NCI-H2029 treated with DMSO at 0.1 percent for 48 hours (cell line): ENCODE data around the gene POLD3.
"Not testable (repeated sequence)": the region's sequence is repeated elsewhere in the genome, so short reads cannot be mapped to it uniquely, and the experiment has no call there.

Source experiments
- DNase-seq: peaks from one replicate; lab custom pipeline; 2025; lab: John Stamatoyannopoulos, UW

The POLD3 gene

DNA sequence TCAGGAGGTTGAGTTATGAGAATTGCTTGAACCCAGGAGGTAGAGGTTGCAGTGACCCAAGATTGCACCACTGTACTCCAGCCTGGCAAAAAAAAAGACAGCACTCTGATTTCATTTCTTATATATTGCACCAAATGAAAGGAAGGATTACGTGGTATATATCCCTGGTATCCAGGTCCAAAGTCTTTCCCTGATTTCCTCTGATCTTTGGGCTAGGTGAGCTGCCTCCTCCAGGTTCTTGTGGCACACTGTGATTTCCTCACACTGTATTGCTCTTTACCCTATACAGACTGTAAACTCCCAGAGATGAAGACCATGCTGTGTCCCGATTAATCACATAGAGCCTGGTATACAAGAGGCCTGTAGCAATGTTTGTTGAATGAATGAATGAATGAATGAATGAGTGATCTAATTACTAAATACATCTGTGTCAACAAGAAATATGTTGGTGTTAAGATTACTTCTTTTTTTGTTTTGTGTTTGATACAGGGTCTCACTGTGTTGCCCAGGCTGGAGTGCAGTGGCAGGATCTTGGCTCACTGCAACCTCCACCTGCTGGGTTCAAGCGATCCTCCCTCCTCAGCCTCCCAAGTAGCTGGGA lies 9.3 kb upstream of the POLD3 start:
- DNase-seq, result no peak

- not testable (repeated sequence) for DNase-seq
These were observed 1.9 kb upstream of the POLD3 start for GRCh38 chr11:74590492-74590891.

- no peak for DNase-seq
These were observed 330 bp upstream of the POLD3 start for GRCh38 chr11:74592063-74592440.

DNA sequence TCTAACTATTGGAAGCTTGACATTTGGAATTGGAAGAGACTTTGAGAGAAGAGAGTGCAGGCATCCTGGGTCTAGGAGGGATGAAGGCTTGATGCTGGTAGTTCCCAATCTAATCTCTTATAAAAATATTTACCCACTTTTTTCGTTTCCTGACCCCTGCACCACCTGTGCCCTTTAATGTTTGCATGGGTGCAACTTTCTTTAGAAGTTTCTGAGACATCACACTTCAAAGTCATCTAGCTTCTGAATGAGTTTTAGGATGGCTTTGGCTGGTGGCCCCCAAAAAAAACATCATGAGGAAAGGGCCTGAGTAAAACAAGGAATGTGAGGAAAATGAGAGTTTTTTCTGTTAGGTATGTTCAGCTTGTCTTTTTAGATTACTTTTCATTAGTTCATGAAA lies 1.1 kb downstream of the POLD3 start:
- no peak for DNase-seq

DNA sequence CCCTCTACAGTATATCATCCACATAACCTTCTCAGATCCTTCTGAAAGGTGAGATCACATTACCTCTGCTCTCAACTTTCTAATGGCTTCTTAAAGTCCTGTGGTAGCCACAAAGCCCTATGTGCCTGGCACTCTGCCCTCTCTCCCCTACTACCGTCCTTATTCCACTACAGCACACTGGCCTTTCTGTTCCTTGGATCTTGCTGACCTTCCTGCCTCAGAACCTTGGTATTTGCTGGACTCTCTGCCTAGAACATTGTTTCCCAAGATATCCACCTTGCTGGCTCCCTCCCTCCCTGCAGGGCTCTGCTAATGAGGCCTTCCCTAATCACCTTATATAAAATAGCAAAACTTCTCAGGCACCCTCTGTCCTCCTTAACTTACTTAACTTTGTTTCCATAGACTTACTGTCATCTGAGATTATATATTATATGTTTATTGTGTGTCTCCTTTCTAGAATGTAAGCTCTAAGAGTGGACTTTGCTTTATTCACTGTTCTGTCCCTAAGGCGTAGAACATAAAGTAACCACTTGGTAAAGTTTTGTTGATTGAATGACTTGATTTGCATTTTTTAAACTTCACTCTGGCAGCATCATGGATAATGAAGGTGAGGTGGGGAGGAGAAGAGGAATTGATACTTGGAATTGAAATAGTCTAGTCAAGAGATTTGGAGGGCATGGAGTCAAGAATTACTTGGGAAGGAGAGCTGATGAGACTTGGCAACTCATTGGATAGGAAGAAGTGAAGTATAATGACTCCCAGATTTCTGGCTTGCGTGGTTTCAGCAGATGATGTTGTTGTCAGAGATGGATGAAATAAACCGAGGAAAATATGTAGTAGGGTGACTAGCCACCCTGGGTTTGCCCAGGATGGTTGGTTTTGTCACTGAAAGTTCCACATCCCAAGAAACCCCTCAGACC lies 10.5 kb downstream of the POLD3 start:
- no peak for DNase-seq

- no peak for DNase-seq
These were observed 11.5 kb downstream of the POLD3 start for GRCh38 chr11:74603845-74604244.

GRCh38 chr11:74604311-74604710 lies 11.9 kb downstream of the POLD3 start:
- DNase-seq, result no peak

DNA sequence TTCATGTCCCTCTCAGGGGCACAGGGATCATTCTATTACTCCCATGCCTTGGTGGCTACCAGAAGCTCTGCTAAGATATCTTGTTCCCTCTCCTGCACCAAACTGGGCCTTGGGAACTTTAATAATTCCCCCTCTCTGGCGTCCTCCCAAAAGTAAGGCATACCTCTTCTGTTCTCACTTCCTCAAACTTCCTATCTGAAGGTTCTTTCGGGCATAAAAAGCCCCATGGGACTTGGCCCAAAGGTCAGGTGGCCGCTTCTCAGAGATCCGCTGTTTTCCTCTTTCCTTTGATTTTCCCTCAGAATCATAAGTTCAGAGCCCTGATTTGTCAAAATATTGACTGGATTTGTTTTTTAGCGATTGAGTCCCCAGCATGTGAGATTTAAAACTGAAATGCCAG lies 13.0 kb downstream of the POLD3 start:
- DNase-seq, result no peak

DNA sequence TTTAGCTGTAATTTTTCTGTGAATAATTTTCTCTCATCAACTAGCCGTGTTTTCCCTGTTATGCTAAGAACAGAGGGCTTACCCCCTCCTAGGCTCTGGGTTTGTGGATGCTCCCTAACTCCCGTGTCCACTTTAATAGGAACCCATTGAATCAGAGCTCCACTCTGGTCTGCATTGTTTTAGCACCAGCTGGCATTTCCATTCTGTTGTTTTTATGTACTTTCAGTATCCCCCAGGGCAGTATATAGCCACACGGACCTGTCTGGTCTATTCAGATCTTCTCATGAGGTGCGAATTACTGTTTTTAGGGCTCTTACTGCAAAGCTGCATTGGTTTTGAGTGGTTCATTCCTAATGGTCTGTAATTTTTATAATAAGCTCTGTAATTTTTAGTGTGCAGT lies 16.0 kb downstream of the POLD3 start:
- DNase-seq, result no peak

- no peak for DNase-seq
These were observed 19.0 kb downstream of the POLD3 start for GRCh38 chr11:74611369-74611861.

- no peak for DNase-seq
These were observed 20.5 kb downstream of the POLD3 start for GRCh38 chr11:74612877-74613276.

- no peak for DNase-seq
These were observed 22.9 kb downstream of the POLD3 start for GRCh38 chr11:74615311-74615710.

DNA sequence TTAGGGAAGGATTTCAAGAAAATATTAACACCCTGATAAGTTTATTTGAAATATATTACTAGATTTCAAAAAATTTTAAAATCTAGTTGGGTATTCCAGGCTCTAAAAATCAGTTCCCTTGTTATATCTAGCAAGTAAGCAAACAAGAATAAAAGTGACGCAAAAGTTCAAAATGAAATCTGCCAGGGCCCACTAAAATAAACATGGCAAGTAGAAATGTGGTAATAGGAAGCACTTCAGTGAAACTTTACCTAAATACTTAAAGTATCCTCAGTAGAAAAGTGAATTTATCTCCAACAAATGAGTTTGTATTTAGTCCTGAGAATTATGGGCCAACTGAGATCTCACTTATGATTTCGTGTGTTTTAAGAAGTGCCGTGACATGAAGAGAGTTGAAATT lies 23.6 kb downstream of the POLD3 start:
- DNase-seq, result no peak

DNA sequence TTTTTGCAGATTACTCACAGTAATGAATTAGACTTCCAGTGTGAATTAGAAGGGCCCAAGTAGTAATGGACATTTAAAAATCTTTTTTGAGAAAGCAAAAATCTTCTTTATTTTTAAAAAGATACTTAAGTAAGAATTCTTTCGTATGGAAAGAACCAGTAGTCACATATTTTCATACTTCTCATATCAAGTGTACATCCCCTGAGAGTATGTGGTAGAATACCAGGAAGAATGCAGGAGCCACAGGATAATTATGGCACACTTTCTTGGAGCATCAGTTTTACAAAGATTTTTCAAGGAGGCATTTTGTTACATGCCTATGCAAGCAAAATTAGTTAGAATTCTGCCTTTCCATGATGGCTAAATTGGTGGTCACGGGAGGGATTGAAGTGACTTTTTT lies 28.1 kb downstream of the POLD3 start:
- DNase-seq, result no peak

GRCh38 chr11:74626130-74626529 lies 33.7 kb downstream of the POLD3 start:
- no peak for DNase-seq

DNA sequence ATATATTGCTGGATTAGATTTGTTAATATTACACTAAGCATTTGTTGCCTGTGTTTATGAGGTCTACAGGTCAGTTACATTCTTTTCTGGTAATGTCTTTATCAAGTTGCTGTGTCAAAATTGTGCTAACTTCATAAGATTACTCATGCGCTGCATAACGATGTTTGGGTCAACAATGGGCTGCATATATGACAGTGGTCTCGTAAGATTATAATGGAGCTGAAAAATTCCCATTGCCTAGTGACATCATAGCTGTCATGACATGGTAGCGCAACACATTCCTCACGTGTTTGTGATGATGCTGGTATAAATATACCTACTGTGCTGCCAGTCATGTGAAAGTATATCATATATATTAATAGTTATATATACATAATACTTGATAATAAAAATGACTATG lies 34.2 kb downstream of the POLD3 start:
- no peak for DNase-seq

DNA sequence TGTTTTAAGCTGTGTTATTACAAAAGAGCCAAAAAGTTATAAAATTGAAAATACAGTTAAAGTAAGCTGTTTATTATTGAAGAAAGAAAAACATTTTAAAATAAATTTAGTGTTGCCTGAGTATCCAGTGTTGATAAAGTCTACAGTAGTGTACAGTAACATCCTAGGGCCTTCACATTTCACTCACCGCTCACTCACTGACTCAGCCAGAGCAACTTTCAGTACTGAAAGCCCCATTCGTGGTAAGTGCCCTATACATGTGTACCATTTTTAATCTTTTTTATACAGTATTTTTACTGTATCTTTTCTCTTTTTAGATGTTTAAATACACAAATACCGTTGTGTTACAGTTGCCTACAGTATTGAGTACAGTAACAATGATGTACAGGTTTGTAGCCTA lies 35.0 kb downstream of the POLD3 start:
- DNase-seq, result no peak

DNA sequence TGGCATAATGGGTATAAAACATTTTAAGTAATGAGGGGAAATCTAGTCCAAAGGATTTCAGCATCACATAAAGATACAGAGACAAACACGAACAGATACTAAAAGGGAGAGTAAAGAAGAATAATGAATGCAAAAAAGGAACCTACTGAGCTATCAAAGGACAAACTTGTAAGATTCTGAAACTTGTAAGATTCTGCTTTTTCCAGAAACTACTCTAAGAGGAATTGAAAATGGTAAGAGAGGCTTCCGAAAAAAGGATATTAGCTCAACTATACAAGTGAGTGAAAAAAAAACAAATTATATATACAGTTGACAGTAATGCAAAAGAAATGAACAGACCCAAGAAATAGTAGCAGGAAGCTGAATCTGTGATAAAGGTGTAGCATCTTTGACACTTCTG lies 37.7 kb downstream of the POLD3 start:
- no peak for DNase-seq

DNA sequence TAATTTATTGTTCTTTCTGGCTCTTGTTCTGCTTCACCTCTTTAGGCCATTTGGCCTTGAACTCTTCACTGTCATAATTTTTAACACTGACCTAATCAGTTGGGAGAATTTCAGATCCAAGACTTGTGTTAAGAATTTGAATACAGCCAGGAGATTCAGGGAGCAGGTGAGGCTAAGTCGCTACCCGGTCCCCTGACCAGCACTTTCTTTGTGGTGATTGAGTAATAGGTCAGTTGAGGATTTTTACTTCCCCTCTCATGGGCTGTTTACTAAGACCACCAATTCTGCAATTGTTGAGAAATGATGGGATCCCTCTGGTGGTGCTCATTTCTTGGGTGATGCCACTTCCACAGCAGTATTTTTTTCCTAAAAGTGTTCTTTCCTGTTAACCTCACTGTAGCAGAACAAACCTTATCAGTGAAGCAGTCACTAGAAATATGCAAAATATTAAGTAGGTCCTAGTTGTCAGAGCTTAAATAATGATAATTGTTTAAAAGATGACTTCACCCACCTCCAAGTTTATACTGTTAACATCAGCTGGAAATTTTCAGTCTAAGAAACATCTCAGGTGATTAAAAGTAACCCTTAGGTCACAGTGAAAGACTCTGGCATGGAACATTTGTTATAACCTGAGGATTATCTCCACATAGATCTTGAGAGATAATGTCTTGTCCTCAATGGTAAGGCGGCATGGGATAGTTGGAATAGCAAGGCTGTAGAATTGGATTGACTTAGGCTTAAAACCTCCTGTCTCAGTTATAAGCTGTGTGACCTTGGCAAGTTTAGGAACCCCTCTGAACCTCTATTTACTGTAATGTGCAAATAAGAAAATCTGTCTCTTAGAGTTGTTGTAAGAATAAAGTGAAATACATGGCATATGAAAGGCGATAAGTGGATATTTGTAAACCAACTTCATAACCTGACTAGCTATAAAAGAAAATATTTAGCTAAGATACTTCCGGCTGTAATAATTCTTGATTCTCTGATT lies 41.3 kb downstream of the POLD3 start:
- DNase-seq, result no peak

GRCh38 chr11:74634537-74634936 lies 42.2 kb downstream of the POLD3 start:
- DNase-seq, result peak; percentile 41

GRCh38 chr11:74636630-74637184 lies 44.3 kb downstream of the POLD3 start:
- no peak for DNase-seq

GRCh38 chr11:74637700-74638099 lies 45.3 kb downstream of the POLD3 start:
- no peak for DNase-seq
